ENCODE measurements around the gene CXorf66.
"Not testable (repeated sequence)": the region's sequence is repeated elsewhere in the genome, so short reads cannot be mapped to it uniquely, and the experiment has no call there.

The CXorf66 gene

GRCh38 chrX:139924696-139925095, 40.6 kb downstream of the CXorf66 start:
- DNase-seq, result no peak

GRCh38 chrX:139924069-139924695, 41.1 kb downstream of the CXorf66 start:
- no peak for DNase-seq

- DNase-seq, result not testable (repeated sequence)
Observed at GRCh38 chrX:139921142-139921541, 44.2 kb downstream of the CXorf66 start.

- no peak for DNase-seq
Observed at GRCh38 chrX:139920316-139920715, 45.0 kb downstream of the CXorf66 start.

GRCh38 chrX:139914421-139914820, 50.9 kb downstream of the CXorf66 start:
- DNase-seq, result no peak

GRCh38 chrX:139909712-139910111, 55.6 kb downstream of the CXorf66 start:
- DNase-seq, result no peak

- no peak for DNase-seq
Observed at GRCh38 chrX:139907078-139907477, 58.2 kb downstream of the CXorf66 start.

- no peak for DNase-seq
Observed at GRCh38 chrX:139905743-139906142, 59.6 kb downstream of the CXorf66 start.
